Kidney epithelial cell (primary cell): ENCODE results near the gene TXLNB. TPM values are rescaled to one million over a fixed set of nuclear protein-coding genes. Genes with fewer than 3 reads are reported as not detected.

Experiments
- DNase-seq: peaks from one replicate; pipeline ENCODE4 v3.0.0-alpha.2; 2010; ENCODE audit warnings: low read depth
- H3K27me3 ChIP-seq: 2 replicates; pipeline ENCODE4 v1.6.0; 2011; ENCODE audit warnings: low read length; ENCODE audit not compliant: control insufficient read depth, insufficient read depth
- H3K36me3 ChIP-seq: 2 replicates; pipeline ENCODE4 v1.5.1; 2011; ENCODE audit warnings: low read length; ENCODE audit not compliant: control insufficient read depth, insufficient read depth
- H3K4me3 ChIP-seq: 2 replicates; pipeline ENCODE4 v1.5.1; 2011; ENCODE audit warnings: low read depth, mild to moderate bottlenecking, control low read depth, low read length
- CTCF ChIP-seq: IDR thresholded peaks from 2 replicates; pipeline ENCODE4 v1.5.1; 2011; ENCODE audit warnings: mild to moderate bottlenecking, moderate library complexity, low read length, control low read depth, inconsistent platforms; ENCODE audit not compliant: insufficient read depth, poor library complexity, severe bottlenecking
- total RNA-seq: library from RNA; depleted of rRNA; stranded (reverse); fragments of >200 nt; gene quantifications from 2 replicates; pipeline ENCODE4 v1.2.3, GENCODE V29; 2015

The TXLNB gene
- total RNA-seq, 1 donor from 2014 or later = not detected

GRCh38 chr6:139251045-139251690 is 40.6 kb downstream of the TXLNB start:
- H3K27me3 ChIP-seq = no peaks in the 10 kb centered on the region
- DNase-seq = no peak
- H3K36me3 ChIP-seq = no peaks in the 10 kb centered on the region
- H3K4me3 ChIP-seq = no peak overlapping the region
- TF ChIP-seq CTCF = no peak

DNA sequence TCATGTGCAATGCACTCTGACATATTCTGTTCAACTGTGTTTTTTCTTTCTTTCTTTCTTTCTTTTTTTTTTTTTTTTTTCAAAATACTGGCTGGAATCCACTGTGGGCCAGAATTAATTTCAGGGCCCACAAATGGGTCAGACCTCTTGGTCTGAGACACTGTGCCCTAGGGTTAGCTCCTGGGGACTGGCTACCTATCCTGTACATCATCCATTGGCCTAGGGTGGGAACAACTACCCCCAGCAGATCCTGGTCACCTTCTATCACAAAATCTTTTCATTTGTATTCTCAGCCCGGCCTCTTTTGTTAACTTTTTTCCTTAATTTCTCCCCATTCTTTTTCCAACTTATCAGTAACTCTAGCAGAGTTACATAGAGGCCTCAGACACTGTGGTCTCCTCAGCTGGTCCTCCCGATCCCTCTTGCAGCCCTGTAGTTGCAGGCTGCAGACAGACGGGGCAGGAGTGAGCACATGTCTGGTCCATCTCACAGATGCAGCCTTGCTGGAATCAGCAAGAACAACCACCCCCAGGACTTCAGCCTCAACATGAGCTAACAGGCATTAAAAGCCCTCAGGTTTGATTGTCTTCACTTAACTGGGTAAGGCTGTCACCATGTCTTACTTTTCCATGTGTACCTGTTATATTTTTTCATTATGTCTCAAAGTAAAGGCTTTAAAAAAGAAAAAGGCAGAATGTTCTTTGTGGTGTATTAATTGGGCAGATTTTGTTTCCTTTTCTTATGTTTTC is 41.3 kb downstream of the TXLNB start:
- Histone ChIP-seq H3K36me3 (no peaks in the 10 kb centered on the region), H3K4me3 (no peak overlapping the region), H3K27me3 (no peaks in the 10 kb centered on the region)
- peak; percentile 78 for TF ChIP-seq CTCF
- DNase-seq = no peak

GRCh38 chr6:139249395-139249794 is 42.4 kb downstream of the TXLNB start:
- no peak for TF ChIP-seq CTCF
- DNase-seq = no peak
- no peaks in the 10 kb centered on the region for H3K36me3 ChIP-seq
- no peaks in the 10 kb centered on the region for H3K27me3 ChIP-seq
- no peak overlapping the region for H3K4me3 ChIP-seq

GRCh38 chr6:139248911-139249310 is 42.9 kb downstream of the TXLNB start:
- no peaks in the 10 kb centered on the region for H3K36me3 ChIP-seq
- DNase-seq = no peak
- H3K27me3 ChIP-seq = no peaks in the 10 kb centered on the region
- TF ChIP-seq CTCF = no peak
- H3K4me3 ChIP-seq = no peak overlapping the region

DNA sequence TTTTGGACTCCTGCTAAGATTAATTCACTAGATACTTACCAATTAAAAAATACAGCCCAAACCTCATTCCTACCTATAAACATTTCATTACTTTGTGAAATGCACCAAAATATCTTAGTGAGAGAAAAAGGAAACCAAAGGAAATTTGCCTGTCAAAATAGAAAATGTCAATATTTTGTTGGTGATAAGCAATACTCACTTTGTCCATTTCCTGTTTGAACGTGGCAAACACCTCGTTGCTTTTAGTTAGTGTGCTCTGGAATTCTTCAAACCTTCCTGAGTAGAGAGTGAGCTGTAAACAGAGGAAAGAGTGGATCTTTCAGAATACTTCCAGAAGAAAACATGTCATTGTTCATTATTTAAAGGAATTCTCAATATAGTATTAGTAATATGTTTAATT is 44.2 kb downstream of the TXLNB start:
- Histone ChIP-seq H3K36me3 (no peaks in the 10 kb centered on the region), H3K4me3 (no peak overlapping the region), H3K27me3 (no peaks in the 10 kb centered on the region)
- no peak for TF ChIP-seq CTCF
- no peak for DNase-seq

GRCh38 chr6:139243536-139243935 is 48.3 kb downstream of the TXLNB start:
- H3K27me3 ChIP-seq = no peaks in the 10 kb centered on the region
- H3K36me3 ChIP-seq = no peaks in the 10 kb centered on the region
- no peak for DNase-seq
- H3K4me3 ChIP-seq = no peak overlapping the region
- no peak for TF ChIP-seq CTCF
